GDM1 (cell line): Measurements from ENCODE around the gene PSMB3.

ENCODE experiments used
- DNase-seq: peaks from one replicate; lab custom pipeline; 2025; lab: John Stamatoyannopoulos, UW

PSMB3 gene

GRCh38 chr17:38733982-38734973 is 18.3 kb upstream of the PSMB3 start:
- DNase-seq = no peak

DNA sequence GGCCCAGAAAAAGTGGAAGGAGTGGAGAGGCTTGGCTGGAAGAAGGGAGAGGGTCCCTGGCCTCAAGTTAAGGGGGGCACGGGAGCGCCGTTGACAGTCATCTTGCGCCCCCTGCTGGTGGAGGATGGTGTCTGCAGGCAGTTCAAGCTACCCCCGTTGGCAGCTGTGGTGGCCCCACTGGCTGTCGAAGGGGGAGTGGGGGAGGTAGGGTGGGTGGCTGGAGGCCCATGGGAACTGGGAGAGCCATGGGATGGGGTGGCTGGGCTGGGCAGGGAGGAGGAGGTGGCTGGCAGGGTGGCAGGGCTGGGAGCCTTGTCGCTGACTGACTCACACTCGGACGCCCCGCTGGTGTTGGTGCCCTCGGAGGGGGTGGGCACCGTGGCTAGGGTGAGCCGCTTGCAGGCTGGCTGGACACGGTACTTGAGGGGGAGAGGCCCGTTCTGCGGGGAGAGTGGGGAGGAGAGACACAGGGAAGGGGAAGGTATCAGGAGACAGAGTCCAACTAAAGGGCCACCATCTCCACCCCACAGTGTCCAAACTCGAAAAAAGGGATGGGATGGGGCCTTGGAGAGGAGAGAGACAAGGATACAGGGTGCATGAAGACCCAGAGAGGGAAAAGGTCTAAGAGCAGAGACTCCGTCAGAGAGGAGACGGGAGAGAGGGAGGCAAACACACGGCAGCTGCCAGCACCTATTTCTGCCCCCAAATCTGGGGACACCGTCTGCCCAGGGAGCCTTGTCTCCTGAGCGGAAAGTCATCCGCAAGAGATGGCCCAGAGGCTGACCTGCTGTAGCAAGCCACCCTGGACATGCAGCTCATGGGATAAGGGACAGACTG is 17.2 kb upstream of the PSMB3 start:
- peak; percentile 37 for DNase-seq

GRCh38 chr17:38738007-38738662 is 14.4 kb upstream of the PSMB3 start:
- DNase-seq = no peak

GRCh38 chr17:38738686-38739085 is 13.9 kb upstream of the PSMB3 start:
- DNase-seq = no peak

DNA sequence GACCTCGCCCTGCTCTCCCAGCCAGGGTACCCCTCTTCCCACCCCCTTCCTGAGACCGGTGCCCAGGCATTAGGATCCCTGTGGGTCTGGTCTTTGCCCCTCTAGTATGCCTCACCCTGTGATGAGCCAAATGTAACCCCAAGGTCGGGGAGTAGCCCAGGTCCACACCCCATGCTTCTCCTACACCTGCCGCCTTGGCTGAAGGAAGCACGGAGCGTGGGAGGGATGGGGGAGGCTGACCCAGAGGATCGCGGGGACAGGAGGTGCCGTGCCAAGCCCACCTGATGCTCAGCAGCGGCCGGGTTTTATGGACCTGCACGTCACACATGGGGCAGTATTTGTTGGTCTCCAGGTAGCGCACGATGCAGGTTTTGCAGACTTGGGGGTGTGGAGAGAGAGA is 13.2 kb upstream of the PSMB3 start:
- DNase-seq = no peak

- no peak for DNase-seq
These were observed 12.5 kb upstream of the PSMB3 start for GRCh38 chr17:38740044-38740443.

- DNase-seq = no peak
These were observed 11.7 kb upstream of the PSMB3 start for GRCh38 chr17:38740806-38741205.

DNA sequence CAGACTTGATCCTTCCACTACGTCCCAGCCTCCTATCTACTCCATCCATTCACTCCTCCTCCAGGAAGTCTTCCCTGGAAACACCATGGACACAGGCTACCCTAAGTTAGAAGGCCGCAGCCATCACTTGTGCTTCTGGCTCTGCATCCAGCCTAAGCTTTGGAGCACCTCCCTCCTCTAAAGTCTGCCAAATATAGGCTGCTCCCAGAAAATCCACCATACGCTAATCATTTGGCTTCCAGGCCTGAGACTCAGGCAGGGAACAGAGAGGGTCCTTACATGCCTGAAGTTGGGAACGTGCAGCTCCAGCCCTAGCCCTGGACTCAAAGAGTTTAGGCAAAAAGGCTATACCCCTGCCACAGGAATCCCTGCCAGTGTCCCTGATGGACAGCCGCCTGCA is 11.1 kb upstream of the PSMB3 start:
- DNase-seq = no peak

- no peak for DNase-seq
These were observed 10.6 kb upstream of the PSMB3 start for GRCh38 chr17:38741921-38742410.

- no peak for DNase-seq
These were observed 9.9 kb upstream of the PSMB3 start for GRCh38 chr17:38742411-38743308.

DNA sequence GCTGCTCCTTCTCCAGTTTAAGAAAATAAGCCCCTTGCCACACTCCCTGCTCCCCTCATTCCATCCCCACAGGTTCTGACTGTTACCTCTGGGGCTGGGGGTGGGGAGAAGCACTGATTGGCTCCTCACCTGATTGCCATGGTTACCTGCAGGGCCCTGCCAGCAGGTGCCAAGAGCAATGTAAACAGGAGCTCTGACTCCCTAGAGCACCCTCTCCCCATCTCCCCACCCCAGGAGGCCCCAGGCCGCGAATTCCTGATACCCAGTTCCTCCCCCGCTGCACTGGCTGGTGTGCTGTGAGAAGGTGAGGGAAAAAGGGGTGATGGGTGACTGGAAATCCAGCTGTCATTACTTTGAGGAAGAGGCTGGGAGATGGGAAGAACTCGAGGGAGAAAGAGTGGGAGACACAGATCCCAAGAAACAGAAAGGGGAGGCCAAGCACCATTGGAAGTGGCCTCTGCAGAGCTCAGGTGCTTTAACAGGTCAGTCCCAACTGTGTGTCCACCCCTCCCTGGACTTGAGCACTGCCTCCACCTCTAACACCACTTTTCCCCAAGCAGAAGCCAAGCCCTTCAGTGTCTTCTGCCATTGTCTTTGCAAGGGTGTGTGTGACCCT is 8.9 kb upstream of the PSMB3 start:
- no peak for DNase-seq

- DNase-seq = no peak
These were observed 7.0 kb upstream of the PSMB3 start for GRCh38 chr17:38745545-38745944.

- no peak for DNase-seq
These were observed 6.3 kb upstream of the PSMB3 start for GRCh38 chr17:38746004-38746848.

DNA sequence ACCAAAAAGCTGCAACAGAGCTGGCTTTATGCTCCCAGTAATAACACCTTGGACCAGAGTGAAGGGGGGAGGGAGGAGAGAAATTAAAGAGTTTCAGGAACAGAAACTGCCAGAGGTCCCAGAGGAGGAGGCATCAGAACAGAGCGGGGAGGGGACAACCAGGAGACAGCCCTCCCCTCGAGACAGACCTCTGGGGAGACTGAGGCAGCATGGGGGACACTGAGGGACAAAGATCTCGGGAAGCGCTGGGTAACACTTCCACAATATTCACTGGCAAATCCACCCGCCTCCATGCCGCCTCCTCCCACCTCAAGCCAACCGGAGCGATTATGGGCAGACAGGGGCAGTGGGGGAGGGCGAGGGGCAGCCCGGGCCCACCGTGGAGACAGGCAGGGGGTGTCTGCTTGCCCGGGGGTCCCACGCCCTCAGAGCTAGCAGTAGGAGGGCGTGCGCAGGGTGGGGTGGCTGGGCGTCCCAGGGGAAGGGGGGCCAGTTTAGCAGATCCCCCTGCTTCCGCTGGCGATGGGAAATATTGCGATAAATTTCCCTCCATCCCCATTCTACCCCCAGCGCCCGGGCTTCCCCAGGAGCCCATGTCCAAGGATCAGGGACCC is 5.6 kb upstream of the PSMB3 start:
- no peak for DNase-seq

DNA sequence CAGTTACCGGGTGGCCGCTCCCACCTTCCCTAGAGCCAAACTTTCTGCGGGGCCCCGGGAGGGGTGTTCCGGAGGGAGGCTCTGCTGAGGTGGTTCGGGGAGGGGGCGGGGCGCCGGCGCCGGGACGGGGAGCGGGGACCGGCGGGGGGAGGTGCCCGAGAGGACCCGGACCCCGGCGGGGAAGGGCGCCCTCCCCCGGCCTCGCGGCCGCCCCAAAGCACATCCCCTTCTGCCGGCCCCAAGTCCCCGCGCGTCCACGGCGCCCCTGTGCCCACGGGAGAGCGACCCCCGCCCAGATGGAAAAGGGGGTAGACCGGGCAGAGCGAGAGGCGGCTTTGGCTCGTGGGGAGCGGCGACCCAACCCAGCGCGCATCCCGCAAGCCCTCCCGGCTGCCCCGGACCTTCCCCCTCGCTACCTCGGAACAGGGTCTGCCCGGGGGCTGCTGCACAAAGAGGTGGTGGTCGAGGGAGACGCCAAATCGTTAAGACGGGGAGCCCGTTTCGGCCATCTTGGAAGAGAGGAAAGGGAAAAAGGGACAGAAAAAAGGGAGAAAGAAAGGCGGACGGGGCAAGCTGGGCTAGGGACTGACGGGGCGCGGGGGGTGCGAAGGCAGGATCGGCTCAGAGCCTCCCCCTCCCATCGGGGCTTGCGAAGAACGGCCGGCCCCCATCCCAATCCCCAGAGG is 4.9 kb upstream of the PSMB3 start:
- no peak for DNase-seq

- DNase-seq = peak; percentile 41
These were observed 4.2 kb upstream of the PSMB3 start, which contains the start of gene PCGF2 for GRCh38 chr17:38748149-38748891. PCGF2 (minus strand) TSS chr17:38748336; CDS start chr17:38740402, 7,934 bp downstream.

GRCh38 chr17:38748892-38749222 is 3.7 kb upstream of the PSMB3 start:
- DNase-seq = no peak
